A673 (cell line): Measurements from ENCODE around the gene NTN1.

Source experiments
- EZH2 ChIP-seq: fragments of 200-600 bp; sonication (generic); IDR thresholded peaks from 2 replicates; pipeline ENCODE4 v1.6.1; 2017; ENCODE audit warnings: borderline replicate concordance, low read depth, mild to moderate bottlenecking, mixed read lengths, antibody characterized with exemption, low read length; ENCODE audit not compliant: poor library complexity, severe bottlenecking
- TF ChIP-seq, protein P1 (sequence below): fragments of 300-800, 200-600 bp; sonication (generic); conservative IDR thresholded peaks from 2 replicates; pipeline ENCODE4 v1.5.1; 2017; ENCODE audit warnings: low read depth, mild to moderate bottlenecking, antibody characterized with exemption, low read length, moderate library complexity, mixed read lengths

DNA sequence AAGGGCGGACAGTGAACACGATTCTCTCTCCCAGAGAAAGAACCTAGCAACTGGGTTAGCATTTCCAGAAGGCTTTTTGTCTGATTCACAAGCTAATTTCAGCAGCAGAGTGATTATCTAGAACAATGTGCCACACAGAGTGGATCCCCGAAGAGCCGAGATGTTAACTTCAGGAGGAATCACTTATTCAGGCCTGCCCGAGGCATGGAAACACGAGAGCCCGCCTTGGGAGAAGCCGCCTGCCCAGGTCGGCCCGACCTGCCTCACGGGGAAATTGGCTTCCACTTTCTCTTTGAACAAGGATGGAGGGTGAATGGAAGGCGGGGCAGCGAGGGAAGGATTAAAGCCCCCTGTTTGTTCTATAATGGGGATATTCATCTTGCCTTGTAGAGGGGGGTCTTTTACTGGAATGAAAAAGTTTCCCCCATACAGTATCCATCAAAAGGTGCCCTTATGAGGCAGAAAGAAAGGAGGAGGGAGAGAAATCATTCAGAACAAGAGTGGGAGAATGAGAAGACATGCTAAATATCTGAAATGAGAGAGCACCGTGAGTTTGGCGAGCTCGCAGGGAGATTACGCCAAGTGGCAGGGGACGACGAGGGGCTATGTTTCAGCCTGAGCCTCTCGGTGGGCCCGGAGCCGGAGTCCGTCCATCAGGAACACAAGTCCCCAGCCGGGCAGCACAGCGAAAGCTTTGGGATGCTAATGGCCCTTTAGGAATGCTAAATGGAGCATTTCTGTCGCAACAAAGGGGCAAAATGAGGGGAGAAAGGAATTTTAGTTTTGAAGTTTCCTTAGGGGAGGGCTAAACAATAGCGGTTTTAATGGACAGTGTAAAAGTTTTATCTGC, 33.0 kb downstream of the NTN1 start:
- no peak for TF ChIP-seq EZH2
- TF ChIP-seq, protein P1, sequence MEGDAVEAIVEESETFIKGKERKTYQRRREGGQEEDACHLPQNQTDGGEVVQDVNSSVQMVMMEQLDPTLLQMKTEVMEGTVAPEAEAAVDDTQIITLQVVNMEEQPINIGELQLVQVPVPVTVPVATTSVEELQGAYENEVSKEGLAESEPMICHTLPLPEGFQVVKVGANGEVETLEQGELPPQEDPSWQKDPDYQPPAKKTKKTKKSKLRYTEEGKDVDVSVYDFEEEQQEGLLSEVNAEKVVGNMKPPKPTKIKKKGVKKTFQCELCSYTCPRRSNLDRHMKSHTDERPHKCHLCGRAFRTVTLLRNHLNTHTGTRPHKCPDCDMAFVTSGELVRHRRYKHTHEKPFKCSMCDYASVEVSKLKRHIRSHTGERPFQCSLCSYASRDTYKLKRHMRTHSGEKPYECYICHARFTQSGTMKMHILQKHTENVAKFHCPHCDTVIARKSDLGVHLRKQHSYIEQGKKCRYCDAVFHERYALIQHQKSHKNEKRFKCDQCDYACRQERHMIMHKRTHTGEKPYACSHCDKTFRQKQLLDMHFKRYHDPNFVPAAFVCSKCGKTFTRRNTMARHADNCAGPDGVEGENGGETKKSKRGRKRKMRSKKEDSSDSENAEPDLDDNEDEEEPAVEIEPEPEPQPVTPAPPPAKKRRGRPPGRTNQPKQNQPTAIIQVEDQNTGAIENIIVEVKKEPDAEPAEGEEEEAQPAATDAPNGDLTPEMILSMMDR, result no peak
